ENCODE measurements around the gene PFKFB4.

PFKFB4 gene

GRCh38 chr3:48556796-48557626, at the start of gene PFKFB4:
Gene PFKFB4 (minus strand): TSS chr3:48556803. CDS start chr3:48556777, 26 bp downstream.
- peaks cover 37% of the 10 kb centered on the region for H3K4me1 Mint-ChIP-seq (ENCODE audit: low read depth)

GRCh38 chr3:48601622-48601994, 45.0 kb upstream of the PFKFB4 start:
- Mint-ChIP-seq H3K9me3 (no peaks in the 10 kb centered on the region), H3K4me3 (no peak overlapping the region), H3K4me1 (ENCODE audit: low read depth) (no peaks in the 10 kb centered on the region), H3K27ac (no peak overlapping the region), H3K36me3 (ENCODE audit: low read depth) (peaks cover 72% of the 10 kb centered on the region), H3K27me3 (no peaks in the 10 kb centered on the region)

More at GRCh38 chr3:48556796-48557626, at the start of gene PFKFB4:
- Mint-ChIP-seq H3K27ac (peak within 1 kb of the TSS; percentile 92), H3K9me3 (no peaks in the 10 kb centered on the region), H3K27me3 (no peaks in the 10 kb centered on the region), H3K4me3 (peak within 1 kb of the TSS; percentile 87), H3K36me3 (ENCODE audit: low read depth) (no peaks in the 10 kb centered on the region)

- Mint-ChIP-seq H3K4me3 (no peak overlapping the region), H3K36me3 (ENCODE audit: low read depth) (peaks cover 68% of the 10 kb centered on the region), H3K27me3 (no peaks in the 10 kb centered on the region), H3K4me1 (ENCODE audit: low read depth) (peaks cover 3% of the 10 kb centered on the region), H3K27ac (no peak overlapping the region), H3K9me3 (no peaks in the 10 kb centered on the region)
Observed at GRCh38 chr3:48600711-48601621, 44.4 kb upstream of the PFKFB4 start.

- no peak overlapping the region for H3K4me3 Mint-ChIP-seq
- H3K27ac Mint-ChIP-seq: no peak overlapping the region
- no peaks in the 10 kb centered on the region for H3K27me3 Mint-ChIP-seq
- peaks cover 57% of the 10 kb centered on the region for H3K36me3 Mint-ChIP-seq (ENCODE audit: low read depth)
- H3K4me1 Mint-ChIP-seq (ENCODE audit: low read depth): peaks cover 5% of the 10 kb centered on the region
- H3K9me3 Mint-ChIP-seq: no peaks in the 10 kb centered on the region
Observed at GRCh38 chr3:48599509-48600285, 43.1 kb upstream of the PFKFB4 start.

GRCh38 chr3:48599077-48599501, 42.5 kb upstream of the PFKFB4 start:
- peaks cover 8% of the 10 kb centered on the region for H3K4me1 Mint-ChIP-seq (ENCODE audit: low read depth)
- peaks cover 51% of the 10 kb centered on the region for H3K36me3 Mint-ChIP-seq (ENCODE audit: low read depth)
- no peak overlapping the region for H3K4me3 Mint-ChIP-seq
- H3K27me3 Mint-ChIP-seq: peaks cover 6% of the 10 kb centered on the region
- no peak overlapping the region for H3K27ac Mint-ChIP-seq
- H3K9me3 Mint-ChIP-seq: no peaks in the 10 kb centered on the region

- Mint-ChIP-seq H3K4me3 (no peak overlapping the region), H3K27ac (no peak overlapping the region), H3K36me3 (ENCODE audit: low read depth) (peaks cover 47% of the 10 kb centered on the region), H3K9me3 (no peaks in the 10 kb centered on the region), H3K4me1 (ENCODE audit: low read depth) (peaks cover 8% of the 10 kb centered on the region), H3K27me3 (peaks cover 11% of the 10 kb centered on the region)
Observed at GRCh38 chr3:48598323-48599076, 41.9 kb upstream of the PFKFB4 start.

- H3K27ac Mint-ChIP-seq: no peak overlapping the region
- H3K27me3 Mint-ChIP-seq: peaks cover 16% of the 10 kb centered on the region
- H3K36me3 Mint-ChIP-seq (ENCODE audit: low read depth): peaks cover 38% of the 10 kb centered on the region
- peaks cover 8% of the 10 kb centered on the region for H3K4me1 Mint-ChIP-seq (ENCODE audit: low read depth)
- no peaks in the 10 kb centered on the region for H3K9me3 Mint-ChIP-seq
- no peak overlapping the region for H3K4me3 Mint-ChIP-seq
Observed at GRCh38 chr3:48597408-48597800, 40.8 kb upstream of the PFKFB4 start.

- Mint-ChIP-seq H3K36me3 (ENCODE audit: low read depth) (peaks cover 35% of the 10 kb centered on the region), H3K27me3 (peaks cover 16% of the 10 kb centered on the region), H3K27ac (no peak overlapping the region), H3K4me3 (no peak overlapping the region), H3K4me1 (ENCODE audit: low read depth) (peaks cover 8% of the 10 kb centered on the region), H3K9me3 (no peaks in the 10 kb centered on the region)
Observed at GRCh38 chr3:48596676-48597407, 40.2 kb upstream of the PFKFB4 start.

- Mint-ChIP-seq H3K27ac (no peak overlapping the region), H3K4me3 (no peak overlapping the region), H3K9me3 (no peaks in the 10 kb centered on the region), H3K36me3 (ENCODE audit: low read depth) (peaks cover 28% of the 10 kb centered on the region), H3K4me1 (ENCODE audit: low read depth) (peaks cover 8% of the 10 kb centered on the region), H3K27me3 (peaks cover 17% of the 10 kb centered on the region)
Observed at GRCh38 chr3:48596157-48596556, 39.6 kb upstream of the PFKFB4 start.

GRCh38 chr3:48595526-48596121, 39.0 kb upstream of the PFKFB4 start:
- H3K27ac Mint-ChIP-seq: no peak overlapping the region
- H3K4me1 Mint-ChIP-seq (ENCODE audit: low read depth): peaks cover 8% of the 10 kb centered on the region
- H3K4me3 Mint-ChIP-seq: no peak overlapping the region
- no peaks in the 10 kb centered on the region for H3K9me3 Mint-ChIP-seq
- H3K27me3 Mint-ChIP-seq: peaks cover 22% of the 10 kb centered on the region
- peaks cover 24% of the 10 kb centered on the region for H3K36me3 Mint-ChIP-seq (ENCODE audit: low read depth)

GRCh38 chr3:48595075-48595525, 38.5 kb upstream of the PFKFB4 start, which contains the start of gene COL7A1:
Gene COL7A1 (minus strand): TSS chr3:48595329. CDS start chr3:48595159, 170 bp downstream.
- H3K27me3 Mint-ChIP-seq: peaks cover 25% of the 10 kb centered on the region
- H3K36me3 Mint-ChIP-seq (ENCODE audit: low read depth): peaks cover 18% of the 10 kb centered on the region
- H3K9me3 Mint-ChIP-seq: no peaks in the 10 kb centered on the region
- no peak within 1 kb of the TSS for H3K4me3 Mint-ChIP-seq
- no peak within 1 kb of the TSS for H3K27ac Mint-ChIP-seq
- peaks cover 8% of the 10 kb centered on the region for H3K4me1 Mint-ChIP-seq (ENCODE audit: low read depth)

- peaks cover 29% of the 10 kb centered on the region for H3K27me3 Mint-ChIP-seq
- H3K4me3 Mint-ChIP-seq: no peak overlapping the region
- H3K9me3 Mint-ChIP-seq: no peaks in the 10 kb centered on the region
- peaks cover 16% of the 10 kb centered on the region for H3K36me3 Mint-ChIP-seq (ENCODE audit: low read depth)
- no peak overlapping the region for H3K27ac Mint-ChIP-seq
- H3K4me1 Mint-ChIP-seq (ENCODE audit: low read depth): peaks cover 8% of the 10 kb centered on the region
Observed at GRCh38 chr3:48594417-48595049, 37.9 kb upstream of the PFKFB4 start.

- H3K9me3 Mint-ChIP-seq: no peaks in the 10 kb centered on the region
- peaks cover 37% of the 10 kb centered on the region for H3K27me3 Mint-ChIP-seq
- H3K27ac Mint-ChIP-seq: no peak overlapping the region
- H3K4me3 Mint-ChIP-seq: no peak overlapping the region
- H3K4me1 Mint-ChIP-seq (ENCODE audit: low read depth): peaks cover 8% of the 10 kb centered on the region
- peaks cover 9% of the 10 kb centered on the region for H3K36me3 Mint-ChIP-seq (ENCODE audit: low read depth)
Observed at GRCh38 chr3:48593337-48593736, 36.7 kb upstream of the PFKFB4 start.
